Left lung (tissue), 10 donors: ENCODE results near the gene CA10. TPM values are rescaled to one million over a fixed set of nuclear protein-coding genes. Genes with fewer than 3 reads are reported as not detected.

ENCODE experiments used
- ATAC-seq: fragments of 200-7000 bp; cut with Tn5 transposase; one replicate; pipeline ENCODE4 v1.9.1; 2020; ENCODE audit warnings: moderate library complexity
- DNase-seq, 4 donors: peaks; one replicate each; pipeline ENCODE4 v3.0.0-alpha.2; 2013 to 2020
- H3K27ac ChIP-seq, 2 donors: fragments of 200-600 bp; sonication (generic) in 1 of 2; one replicate each; pipeline versions ENCODE4 v1.5.0 to v1.8.0; 2020 to 2021
- H3K27me3 ChIP-seq, 2 donors: fragments of 200-600 bp; sonication (generic) in 1 of 2; one replicate each; pipeline versions ENCODE4 v1.5.0 to v1.8.0; 2020 to 2021
- H3K36me3 ChIP-seq, 2 donors: fragments of 200-600 bp; sonication (generic) in 1 of 2; one replicate each; pipeline versions ENCODE4 v1.5.0 to v1.8.0; 2020 to 2021
- H3K4me1 ChIP-seq, 2 donors: fragments of 200-600 bp; one replicate each; pipeline ENCODE4 v1.8.0; 2021
- H3K4me3 ChIP-seq, 2 donors: fragments of 200-600 bp; sonication (generic) in 1 of 2; one replicate each; pipeline versions ENCODE4 v1.5.0 to v1.8.0; 2020 to 2021; ENCODE audit warnings: mild to moderate bottlenecking in 1 of 2
- H3K9me3 ChIP-seq, 2 donors: fragments of 200-600 bp; sonication (generic) in 1 of 2; one replicate each; pipeline versions ENCODE4 v1.5.0 to v1.8.0; 2020 to 2021
- intact Hi-C, 2 donors: fragments of 100-400 bp; cut with DNase I; formaldehyde crosslinking; loops; one replicate each; pipeline versions ENCODE4 v1.11.2 to v1.14.2; 2022
- polyA plus RNA-seq, 6 donors: library from polyadenylated mRNA; unstranded; fragments of 120-200 nt; gene quantifications; one replicate each; pipeline ENCODE4 v1.2.1, GENCODE V29; 2013; ENCODE audit not compliant: insufficient read length in 6 of 6
- total RNA-seq, 2 donors: library from RNA; stranded (reverse); fragmentation: NEBNext Ultra II Directional; extraction: Animal tissue kit (Norgen Biotek cat#: 25700); gene quantifications; one replicate each; pipeline ENCODE4 v1.2.1, GENCODE V29; 2021
- TF ChIP-seq, protein P1 (sequence below), 2 donors: fragments of 200-600 bp; sonication (generic) in 1 of 2; IDR thresholded peaks; one replicate each; pipeline versions ENCODE4 v1.5.0 to v1.8.0; 2021; ENCODE audit warnings: antibody characterized with exemption in 2 of 2
- donor health status: DM: no; HTN: yes; CAD: no.
- donor health status: DM: no; HTN: no; CAD: no.

Gene CA10
- total and polyA plus RNA-seq, 8 donors: 0.06 to 0.31 TPM; not detected in 6

DNA sequence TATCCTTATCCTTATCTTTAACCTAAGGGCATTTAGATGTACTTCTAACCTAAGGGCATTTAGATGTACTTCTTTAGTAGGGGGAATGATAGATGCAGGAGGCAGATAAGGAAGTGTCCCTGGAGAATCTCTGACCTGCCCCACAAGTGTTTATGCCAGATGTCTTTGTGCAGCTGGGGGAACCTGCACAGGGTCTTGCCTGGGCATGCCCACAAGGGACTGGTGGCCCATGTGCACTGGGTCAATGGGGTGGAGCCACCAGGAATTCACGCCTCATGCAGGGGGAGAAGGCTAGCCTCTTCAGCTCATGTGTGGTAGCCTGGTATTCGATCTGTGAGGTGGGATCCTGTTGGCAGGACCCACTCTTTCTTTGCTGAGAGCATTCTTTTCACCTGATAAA lies 38.0 kb downstream of the CA10 start:
- intact Hi-C loops: no loop called here
- Histone ChIP-seq H3K27ac (no peak overlapping the region), H3K36me3 (no peaks in the 10 kb centered on the region), H3K27me3 (no peaks in the 10 kb centered on the region), H3K4me1 (no peaks in the 10 kb centered on the region), H3K9me3 (peaks cover 0 to 8% of the 10 kb centered on the region in 2 donors), H3K4me3 (no peak overlapping the region)
- TF ChIP-seq, protein P1, sequence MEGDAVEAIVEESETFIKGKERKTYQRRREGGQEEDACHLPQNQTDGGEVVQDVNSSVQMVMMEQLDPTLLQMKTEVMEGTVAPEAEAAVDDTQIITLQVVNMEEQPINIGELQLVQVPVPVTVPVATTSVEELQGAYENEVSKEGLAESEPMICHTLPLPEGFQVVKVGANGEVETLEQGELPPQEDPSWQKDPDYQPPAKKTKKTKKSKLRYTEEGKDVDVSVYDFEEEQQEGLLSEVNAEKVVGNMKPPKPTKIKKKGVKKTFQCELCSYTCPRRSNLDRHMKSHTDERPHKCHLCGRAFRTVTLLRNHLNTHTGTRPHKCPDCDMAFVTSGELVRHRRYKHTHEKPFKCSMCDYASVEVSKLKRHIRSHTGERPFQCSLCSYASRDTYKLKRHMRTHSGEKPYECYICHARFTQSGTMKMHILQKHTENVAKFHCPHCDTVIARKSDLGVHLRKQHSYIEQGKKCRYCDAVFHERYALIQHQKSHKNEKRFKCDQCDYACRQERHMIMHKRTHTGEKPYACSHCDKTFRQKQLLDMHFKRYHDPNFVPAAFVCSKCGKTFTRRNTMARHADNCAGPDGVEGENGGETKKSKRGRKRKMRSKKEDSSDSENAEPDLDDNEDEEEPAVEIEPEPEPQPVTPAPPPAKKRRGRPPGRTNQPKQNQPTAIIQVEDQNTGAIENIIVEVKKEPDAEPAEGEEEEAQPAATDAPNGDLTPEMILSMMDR (IDR thresholded peaks at IDR 0.05): no peak
- DNase-seq (no peak), ATAC-seq (no peak)

DNA sequence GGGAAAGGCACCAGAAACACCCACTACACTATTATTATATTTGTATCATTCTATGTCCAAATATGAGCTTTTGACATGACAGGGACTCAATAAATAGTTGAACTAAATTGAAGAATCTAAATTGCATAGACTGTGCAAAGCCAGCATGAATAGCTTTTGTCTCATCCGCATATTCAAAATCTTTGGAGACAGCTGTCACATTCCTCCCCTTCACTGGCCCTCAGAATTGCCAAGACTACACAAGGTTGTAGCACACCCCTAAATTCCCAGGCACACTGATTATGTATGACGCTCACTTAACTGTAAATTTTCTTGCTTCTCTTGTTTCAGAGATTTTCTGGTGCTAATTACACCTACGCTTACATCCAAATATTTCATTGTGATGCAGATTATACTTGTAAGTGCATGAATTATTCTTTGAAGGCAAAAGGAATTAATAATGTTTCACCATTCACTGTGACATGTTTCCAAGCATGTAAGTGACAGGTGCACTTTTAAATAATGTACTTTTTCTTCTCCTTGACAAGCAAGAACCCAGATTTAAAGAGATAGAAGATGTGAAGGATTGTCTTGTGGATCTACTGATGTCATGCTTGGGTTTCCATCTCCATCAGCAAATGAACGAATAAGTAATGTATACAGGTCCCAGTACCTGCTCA lies 47.5 kb downstream of the CA10 start:
- DNase-seq (no peak), ATAC-seq (no peak)
- intact Hi-C loops: no loop called here
- Histone ChIP-seq H3K4me3 (no peak overlapping the region), H3K36me3 (no peaks in the 10 kb centered on the region), H3K27ac (no peak overlapping the region), H3K9me3 (peaks cover 0 to 9% of the 10 kb centered on the region in 2 donors), H3K4me1 (no peaks in the 10 kb centered on the region), H3K27me3 (peaks cover 0 to 4% of the 10 kb centered on the region in 2 donors)
- TF ChIP-seq, protein P1 (IDR thresholded peaks at IDR 0.05): no peak

- ATAC-seq: peak; percentile 76
- intact Hi-C loops: loop anchor here in 1 of 2 donors (10.0 kb wide), 2 partner anchors 342 to 732 kb away; no protein-coding TSS in a partner anchor
Measured at GRCh38 chr17:52106638-52107261, 51.8 kb downstream of the CA10 start.

GRCh38 chr17:52106072-52106471 lies 52.4 kb downstream of the CA10 start:
- TF ChIP-seq, protein P1 (IDR thresholded peaks at IDR 0.05): no peak
- intact Hi-C loops: loop anchor here in 1 of 2 donors (10.0 kb wide), 2 partner anchors 341 to 731 kb away; no protein-coding TSS in a partner anchor
- DNase-seq: no peak

More at GRCh38 chr17:52106638-52107261, 51.8 kb downstream of the CA10 start:
- Histone ChIP-seq H3K4me1 (no peaks in the 10 kb centered on the region), H3K9me3 (no peaks in the 10 kb centered on the region), H3K27me3 (peaks cover 0 to 4% of the 10 kb centered on the region in 2 donors), H3K27ac (no peak overlapping the region), H3K4me3 (no peak overlapping the region), H3K36me3 (no peaks in the 10 kb centered on the region)
- TF ChIP-seq, protein P1 (IDR thresholded peaks at IDR 0.05): peak; percentile 57 to 68
- peak in 2 of 4 donors; percentile 25 to 57 for DNase-seq

DNA sequence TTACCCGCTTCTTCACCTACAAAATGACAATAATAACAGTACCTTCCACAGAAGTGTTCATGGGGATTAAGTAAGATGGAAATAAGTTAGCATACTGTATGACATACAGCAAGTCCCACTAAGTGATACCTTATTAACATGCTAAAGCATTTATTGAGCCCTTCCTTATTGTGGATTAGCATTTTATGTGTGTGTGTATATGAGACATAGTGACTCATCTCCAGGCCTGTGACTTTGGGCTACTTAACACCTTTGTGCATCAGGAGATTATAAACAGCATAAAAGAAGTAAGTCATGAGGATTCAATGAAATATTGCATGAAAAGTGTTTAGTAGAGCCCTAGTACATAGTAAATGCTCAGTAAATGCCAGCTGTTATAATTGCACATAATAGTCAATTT lies 52.9 kb downstream of the CA10 start:
- Histone ChIP-seq H3K36me3 (no peaks in the 10 kb centered on the region), H3K27ac (no peak overlapping the region), H3K27me3 (peaks cover 0 to 4% of the 10 kb centered on the region in 2 donors), H3K4me1 (no peaks in the 10 kb centered on the region), H3K9me3 (no peaks in the 10 kb centered on the region), H3K4me3 (no peak overlapping the region)
- TF ChIP-seq, protein P1 (IDR thresholded peaks at IDR 0.05): no peak
- no peak for DNase-seq
- ATAC-seq: no peak
- intact Hi-C loops: loop anchor here in 1 of 2 donors (10.0 kb wide), 2 partner anchors 341 to 731 kb away; no protein-coding TSS in a partner anchor

More at GRCh38 chr17:52106072-52106471, 52.4 kb downstream of the CA10 start:
- Histone ChIP-seq H3K36me3 (no peaks in the 10 kb centered on the region), H3K27me3 (peaks cover 0 to 4% of the 10 kb centered on the region in 2 donors), H3K9me3 (no peaks in the 10 kb centered on the region), H3K4me1 (no peaks in the 10 kb centered on the region), H3K27ac (no peak overlapping the region), H3K4me3 (no peak overlapping the region)
- ATAC-seq: no peak
